HG03457 (cell line): Measurements from ENCODE around the gene SEMA7A.

Experiments
- ATAC-seq: cut with Tn5 transposase; IDR thresholded peaks from one replicate; pipeline ENCODE4 v1.9.1; 2021; ENCODE audit warnings: moderate number of reproducible peaks; ENCODE audit not compliant: unreplicated experiment

SEMA7A gene

DNA sequence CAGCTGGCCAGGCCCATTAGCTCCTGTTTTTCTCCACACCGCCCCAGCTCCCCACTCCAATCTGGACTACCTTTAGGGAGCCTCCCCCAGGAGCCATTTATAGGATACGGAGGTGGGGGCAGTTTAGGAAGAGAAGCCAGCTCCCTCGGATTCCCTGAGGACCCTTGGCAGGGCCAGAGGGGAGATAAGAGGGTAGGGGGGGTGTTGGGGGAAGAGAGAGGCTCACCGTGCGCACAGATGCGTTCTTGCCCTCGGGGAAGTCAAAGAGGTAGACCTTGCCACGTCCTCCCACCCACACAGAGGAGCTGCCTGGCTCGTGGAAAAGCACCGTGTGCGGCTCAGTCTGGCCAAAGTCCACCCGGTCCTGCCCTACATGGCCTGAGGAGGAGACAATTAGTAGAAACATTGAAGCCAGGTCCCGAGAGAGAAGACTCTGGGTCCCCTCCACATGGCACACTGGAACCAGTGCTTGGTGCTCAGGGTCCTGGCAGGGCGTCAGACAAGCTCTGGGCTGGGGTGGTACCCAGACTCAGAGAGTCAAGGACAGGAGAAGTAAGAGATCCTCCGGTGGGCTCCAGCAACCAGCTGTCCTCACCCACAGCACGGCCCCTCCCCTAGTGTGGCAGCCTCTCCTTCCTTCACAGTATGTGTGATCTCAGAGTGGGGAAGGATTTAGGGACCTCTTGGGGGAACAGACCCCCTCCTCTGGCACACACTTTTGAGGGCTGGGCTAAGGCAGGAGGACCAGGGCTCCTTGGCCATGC is 15.0 kb downstream of the SEMA7A start:
- no peak for ATAC-seq

DNA sequence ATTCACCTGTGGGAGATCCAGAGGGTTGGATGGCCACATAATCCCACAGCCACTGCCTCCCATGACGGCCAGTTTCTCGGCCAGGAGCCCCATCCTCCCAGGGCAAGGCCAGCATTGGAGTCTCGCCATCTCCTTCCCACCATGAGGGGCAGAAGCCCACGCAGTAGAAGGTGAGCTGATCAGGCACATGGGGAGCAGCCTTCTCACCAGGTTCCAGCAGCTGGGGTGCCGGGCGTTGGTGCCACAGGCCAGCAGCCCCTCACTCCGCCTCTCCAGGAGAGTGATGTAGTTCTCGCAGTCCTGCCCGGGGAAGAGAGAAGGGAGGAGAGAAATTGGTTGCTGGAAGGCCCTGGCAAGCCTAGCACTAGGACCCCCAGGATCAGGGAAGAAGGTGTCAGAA is 16.1 kb downstream of the SEMA7A start:
- ATAC-seq, result no peak

GRCh38 chr15:74417225-74417624 is 16.5 kb downstream of the SEMA7A start:
- no peak for ATAC-seq

GRCh38 chr15:74415966-74416916 is 17.5 kb downstream of the SEMA7A start:
- no peak for ATAC-seq

DNA sequence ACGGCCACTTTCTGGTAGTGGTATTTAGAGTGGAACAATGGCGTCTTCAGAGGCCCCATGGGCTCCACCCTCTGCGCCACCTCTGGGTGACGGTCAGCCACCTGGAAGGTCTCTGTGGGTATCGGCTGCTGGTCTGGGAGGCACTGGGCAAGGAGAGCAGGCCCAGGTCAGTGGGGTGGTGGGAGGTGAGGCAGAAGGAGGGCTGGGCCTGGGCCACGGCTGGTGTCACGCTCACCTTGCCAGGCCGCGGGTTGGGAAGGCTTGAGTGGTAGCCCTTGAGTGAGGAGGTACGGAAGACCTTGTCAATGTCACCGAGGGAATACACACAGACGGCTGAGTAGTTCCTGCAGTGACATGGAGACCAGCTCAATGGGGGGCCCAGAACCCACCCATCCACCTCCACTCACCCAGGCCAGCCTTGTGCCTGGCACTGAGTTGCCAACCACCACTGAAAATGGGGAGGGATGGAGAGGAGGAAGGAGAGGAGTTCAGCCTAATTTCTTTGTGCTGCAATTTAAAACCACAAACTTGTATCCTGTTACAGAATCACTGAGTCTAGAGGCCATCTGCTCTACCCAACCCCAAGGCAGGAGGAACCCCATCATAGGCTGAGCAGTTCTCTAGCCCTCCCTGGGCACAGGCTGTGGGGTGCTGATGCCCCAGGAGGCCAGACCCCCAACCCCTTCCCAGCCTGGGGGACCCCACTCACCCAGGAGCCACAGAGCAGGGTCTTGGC is 19.0 kb downstream of the SEMA7A start:
- ATAC-seq, result no peak

DNA sequence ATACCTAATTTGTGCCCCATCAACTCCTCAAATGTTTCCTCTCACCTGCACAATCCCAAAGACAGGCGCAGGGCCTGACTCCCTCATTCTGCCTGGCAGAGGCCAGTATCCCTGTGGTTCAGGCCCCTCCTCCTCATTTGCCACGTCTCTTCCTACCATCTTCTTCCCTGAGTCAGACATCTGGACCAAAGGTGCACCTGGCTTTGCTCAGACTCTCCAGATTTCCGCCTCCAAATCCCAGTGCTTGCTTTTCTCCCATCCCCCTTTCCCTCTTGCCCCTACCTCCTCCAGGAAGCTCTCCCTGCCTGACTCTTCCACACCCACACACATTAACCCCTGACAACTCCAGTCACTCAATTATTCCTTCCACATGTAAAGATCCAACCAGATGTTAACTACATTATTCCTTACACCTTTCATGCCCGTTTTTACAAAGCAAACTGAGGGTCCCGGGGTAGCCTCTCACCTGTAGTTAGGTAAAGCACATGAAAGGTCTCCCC is 19.6 kb downstream of the SEMA7A start:
- no peak for ATAC-seq

DNA sequence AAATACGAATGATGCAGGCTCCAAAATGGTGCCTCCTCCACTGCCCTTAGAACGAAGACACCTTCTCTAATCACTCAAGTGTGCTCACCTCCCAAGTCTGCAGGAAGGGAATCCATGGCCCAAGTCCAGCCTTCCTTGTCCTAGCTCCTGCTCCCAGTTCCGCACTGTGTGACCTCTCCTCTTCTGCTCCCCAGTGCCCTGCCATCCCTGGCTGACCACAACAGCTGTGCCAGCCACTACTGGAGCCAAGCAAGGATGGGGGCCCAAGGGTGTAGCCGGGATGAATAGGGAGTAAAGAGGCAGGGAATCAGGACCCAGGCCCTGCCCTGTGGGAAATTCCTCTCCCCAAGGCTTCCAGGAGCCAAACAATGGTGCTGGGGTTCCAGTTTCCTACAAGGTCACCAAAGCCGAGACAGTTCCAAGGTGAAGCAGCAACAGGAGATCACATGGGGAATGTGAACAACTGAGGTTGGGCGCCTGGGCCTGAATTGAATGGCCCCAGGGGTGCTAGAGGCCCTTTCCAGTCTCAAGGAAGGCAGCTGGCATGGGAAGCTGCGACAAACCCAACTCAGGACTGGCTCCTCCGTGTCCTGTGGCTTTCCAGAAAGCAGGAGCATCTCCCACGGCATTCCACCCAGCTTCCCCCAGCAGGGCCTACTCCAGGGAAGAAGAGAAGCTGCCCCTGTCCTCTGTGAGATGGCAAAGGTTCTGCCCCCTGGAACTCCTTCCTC is 20.2 kb downstream of the SEMA7A start:
- ATAC-seq, result no peak

DNA sequence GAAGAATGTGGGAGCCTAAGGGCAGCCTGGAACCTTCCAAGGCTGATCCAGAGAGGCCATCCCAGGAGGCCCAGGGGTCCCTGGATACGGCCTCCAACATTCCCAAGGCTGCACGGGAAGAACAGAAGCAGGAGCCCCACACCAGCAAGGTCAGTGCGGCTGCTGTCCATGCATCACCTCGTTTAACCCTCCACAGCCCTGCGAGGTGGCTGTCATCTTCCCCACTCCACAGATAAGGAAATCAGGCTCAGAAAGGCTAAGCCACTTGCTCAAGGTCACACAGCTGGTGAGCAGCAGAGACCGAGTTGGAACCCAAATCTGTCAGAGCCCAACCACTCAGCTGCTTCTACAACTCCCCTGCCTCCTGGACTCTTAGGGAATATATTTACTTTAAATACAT is 21.6 kb downstream of the SEMA7A start:
- no peak for ATAC-seq

DNA sequence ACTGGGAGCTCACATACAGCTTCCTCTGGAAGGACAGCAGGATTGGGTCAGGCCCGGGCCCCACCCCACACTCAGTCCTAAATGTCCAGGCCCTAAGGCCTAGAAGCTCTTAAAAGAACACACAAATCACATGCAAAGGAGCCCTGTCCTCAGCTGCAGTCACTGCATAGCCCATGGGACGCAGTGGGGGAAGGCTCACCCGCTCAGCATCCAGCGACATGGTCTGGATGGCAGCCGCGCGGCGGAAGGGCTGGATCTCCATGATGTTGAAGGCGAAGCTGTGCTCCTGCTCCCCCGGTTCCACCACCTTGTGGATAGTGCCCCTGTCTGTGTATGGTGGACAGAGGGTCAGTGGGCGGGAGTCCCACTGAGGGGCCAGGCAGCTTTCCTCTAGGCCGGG is 22.1 kb downstream of the SEMA7A start:
- no peak for ATAC-seq

GRCh38 chr15:74410502-74410901 is 23.3 kb downstream of the SEMA7A start:
- no peak for ATAC-seq

- no peak for ATAC-seq
Measured at GRCh38 chr15:74409225-74409624, 24.5 kb downstream of the SEMA7A start.

DNA sequence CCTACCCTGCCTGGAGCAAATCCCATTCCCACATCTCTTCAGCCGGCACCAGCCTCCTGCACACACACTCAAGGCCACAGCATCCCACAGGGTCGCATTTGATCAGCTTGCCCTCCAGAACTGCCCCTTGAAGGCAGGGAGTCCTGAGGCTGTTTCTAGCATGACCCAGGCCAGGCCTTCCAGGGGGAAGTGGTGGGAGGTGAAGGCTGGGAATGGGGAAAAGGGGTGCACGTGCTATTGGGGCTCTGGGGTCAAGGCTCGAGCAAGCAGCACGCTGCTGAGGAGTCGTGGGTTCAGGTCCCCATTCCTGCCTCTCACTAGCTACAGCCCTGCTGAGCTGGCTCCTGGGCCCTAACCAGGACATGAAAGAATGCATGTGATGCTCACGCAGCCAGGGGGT is 24.9 kb downstream of the SEMA7A start:
- no peak for ATAC-seq

DNA sequence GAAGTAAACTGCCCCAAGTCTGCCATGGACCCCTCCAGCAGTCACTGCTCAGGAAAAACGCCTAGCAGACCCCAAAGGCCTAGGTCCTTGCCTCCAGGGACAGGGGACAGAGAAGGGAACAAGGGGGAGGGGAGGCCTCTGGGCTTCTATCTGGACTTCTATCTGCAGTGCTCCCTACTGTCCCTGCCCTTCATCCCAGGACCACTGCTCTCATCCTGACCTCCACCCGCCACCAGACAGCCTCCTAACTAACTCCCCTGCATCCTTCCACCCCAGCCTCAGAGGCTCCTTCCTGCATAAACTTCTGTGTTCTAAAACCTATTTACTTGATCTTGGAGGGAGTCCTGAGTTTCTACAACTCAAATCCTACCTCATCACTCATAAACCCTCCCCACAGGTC is 25.4 kb downstream of the SEMA7A start:
- no peak for ATAC-seq

DNA sequence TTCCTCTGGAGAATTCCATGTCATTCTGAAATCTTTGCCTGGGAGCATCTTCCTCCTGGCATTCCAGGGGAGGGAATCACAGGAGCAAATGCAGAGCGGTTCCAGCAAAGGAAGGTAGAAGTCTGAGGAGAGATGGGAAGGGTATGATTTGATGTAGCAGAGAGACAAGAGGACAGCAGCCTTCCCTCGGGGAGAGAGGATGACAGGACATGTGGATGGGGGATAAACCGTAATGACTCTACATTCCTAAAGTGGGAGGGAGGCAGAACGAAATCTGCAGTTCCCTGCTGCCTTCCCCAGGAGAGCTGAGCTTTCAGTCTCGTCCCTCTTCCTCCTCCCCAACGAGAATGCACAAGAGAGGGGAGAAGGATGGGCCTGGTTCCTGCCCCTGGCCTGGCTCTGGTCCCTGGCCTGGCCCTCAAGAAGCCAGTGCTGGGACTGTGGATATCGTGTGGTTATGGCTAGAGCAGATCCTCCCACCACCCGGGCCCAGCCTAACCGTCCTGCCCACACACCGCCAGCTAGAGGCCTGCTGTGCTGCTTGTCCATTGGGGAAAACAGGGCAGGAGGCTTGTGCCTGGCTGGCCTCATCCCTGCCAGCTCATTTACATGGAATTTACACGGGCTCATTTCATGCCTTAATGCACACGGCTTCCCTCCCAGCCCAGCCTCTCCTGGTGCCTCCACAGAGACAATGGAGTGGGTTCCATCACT is 26.6 kb downstream of the SEMA7A start:
- no peak for ATAC-seq

DNA sequence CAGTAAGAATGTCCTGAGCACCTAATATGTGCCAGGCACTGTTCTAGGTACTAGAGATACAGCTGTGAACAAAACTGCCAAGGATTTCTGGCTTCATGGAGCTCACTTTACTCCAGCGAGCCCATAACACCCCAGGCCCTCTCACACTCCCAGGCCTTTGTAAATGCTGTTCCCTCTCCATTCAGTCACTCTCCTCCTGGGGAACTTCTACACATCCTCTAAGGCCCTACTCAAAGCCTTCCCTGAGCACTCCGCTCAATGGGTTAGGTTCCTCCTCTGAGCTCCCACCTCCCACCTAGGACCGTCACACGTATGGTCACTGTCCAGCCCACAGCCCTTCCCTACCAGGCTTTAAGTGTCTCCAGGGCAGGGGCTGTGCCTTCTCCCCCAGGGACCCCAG is 27.2 kb downstream of the SEMA7A start:
- no peak for ATAC-seq

- no peak for ATAC-seq
Measured at GRCh38 chr15:74405823-74406222, 27.9 kb downstream of the SEMA7A start.

DNA sequence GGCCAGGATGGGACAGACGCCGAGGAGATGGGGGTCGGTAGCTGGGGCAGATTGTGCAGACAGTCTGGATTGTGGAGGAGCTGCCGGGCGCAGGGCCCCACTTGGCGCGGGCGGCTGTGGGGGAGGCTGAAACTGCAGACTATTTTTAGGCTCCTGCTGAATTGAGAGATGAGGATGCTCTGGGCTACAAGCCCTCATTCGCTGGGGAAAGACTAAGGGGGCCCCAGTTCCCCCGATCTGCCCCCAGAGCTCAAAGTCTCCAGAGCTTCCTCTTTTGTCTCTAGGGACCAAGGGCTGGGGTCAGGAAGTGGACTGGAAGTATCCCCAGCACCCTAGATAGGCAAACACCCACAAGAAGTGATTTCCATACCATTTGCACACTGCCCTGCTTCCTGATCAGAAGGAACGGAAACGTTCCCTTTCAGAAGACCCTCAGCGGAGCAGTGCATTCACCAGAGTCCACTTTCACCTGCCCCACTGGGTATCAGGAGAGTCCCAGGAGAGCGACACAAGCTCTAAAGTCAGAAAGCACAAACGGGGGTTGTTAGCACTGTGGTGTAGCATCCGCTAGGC is 29.7 kb downstream of the SEMA7A start:
- ATAC-seq, result no peak

DNA sequence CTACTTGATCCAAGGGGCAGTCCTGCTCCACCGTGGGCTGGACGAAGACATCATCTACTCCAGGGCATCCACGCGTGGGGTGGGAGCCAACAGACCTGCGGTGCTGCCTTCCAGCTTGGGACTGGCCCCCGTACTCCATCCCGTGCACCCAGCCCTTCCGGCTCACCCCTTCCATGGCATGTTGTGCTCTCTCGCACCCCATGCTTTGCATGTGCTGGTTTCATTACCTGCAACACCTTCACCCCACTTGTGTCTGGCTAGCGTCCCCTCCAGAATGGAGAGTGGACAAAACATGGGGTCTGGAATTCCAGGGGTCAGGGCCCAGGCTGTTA is 30.2 kb downstream of the SEMA7A start:
- no peak for ATAC-seq

- ATAC-seq, result no peak
Measured at GRCh38 chr15:74402873-74403587, 30.7 kb downstream of the SEMA7A start.
